Right lobe of liver (tissue), 4 donors: ENCODE data around the gene BPIFB2.

ENCODE experiments used
- POLR2A ChIP-seq: fragments of 450-650 bp; IDR thresholded peaks from one replicate; pipeline ENCODE4 v1.6.1; 2017; ENCODE audit warnings: antibody characterized with exemption, mild to moderate bottlenecking
- TF ChIP-seq, protein P1 (sequence below), 4 donors: fragments of 200-600 bp in 3 of 4; fragments of 450-650 bp in 1 of 4; IDR thresholded peaks; one replicate each; pipeline versions ENCODE4 v1.5.1 to v1.8.0; 2016 to 2022; ENCODE audit warnings: antibody characterized with exemption in 4 of 4, mild to moderate bottlenecking in 2 of 4
- donor health status: DM: no; HTN: no; CAD: no.
- donor health status: DM: no; HTN: no; CAD: no.
- donor health status: DM: no; HTN: yes; CAD: no.

DNA sequence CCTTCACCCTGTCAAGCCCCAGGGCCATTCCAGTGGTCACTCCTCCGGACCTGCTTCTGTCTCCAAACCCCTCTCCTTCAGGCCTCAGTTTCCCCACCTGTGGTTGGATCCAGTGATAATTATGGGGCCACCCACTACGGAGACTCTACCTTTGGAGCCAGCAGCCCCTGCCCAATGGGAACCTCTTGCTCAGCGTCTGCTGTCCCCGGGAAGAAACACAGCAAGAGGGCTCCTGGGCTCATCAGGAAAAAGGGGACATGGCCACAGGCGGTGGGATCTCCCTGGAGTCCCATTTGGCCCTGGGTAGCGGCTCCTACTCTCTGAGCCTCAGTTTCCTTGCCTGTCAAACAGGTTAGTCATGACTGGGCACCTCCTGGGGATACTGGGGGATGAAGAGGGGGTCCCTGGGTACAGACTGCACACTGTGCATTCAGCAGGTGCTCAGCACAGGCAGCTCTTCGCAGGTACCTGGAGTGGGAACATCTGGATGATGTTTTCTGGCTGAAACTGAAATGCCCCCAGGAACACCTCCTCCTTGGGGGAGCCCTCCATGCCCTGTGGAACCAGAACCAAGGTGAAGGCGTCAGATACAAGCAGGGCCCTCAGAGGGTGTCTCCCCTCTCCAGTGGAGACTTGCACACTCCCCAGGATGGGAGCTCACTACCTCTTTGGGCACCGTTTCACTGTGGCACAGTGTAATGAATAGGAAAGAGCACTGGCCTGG, 22.7 kb upstream of the BPIFB2 start:
- no peak for TF ChIP-seq POLR2A
- TF ChIP-seq, protein P1, sequence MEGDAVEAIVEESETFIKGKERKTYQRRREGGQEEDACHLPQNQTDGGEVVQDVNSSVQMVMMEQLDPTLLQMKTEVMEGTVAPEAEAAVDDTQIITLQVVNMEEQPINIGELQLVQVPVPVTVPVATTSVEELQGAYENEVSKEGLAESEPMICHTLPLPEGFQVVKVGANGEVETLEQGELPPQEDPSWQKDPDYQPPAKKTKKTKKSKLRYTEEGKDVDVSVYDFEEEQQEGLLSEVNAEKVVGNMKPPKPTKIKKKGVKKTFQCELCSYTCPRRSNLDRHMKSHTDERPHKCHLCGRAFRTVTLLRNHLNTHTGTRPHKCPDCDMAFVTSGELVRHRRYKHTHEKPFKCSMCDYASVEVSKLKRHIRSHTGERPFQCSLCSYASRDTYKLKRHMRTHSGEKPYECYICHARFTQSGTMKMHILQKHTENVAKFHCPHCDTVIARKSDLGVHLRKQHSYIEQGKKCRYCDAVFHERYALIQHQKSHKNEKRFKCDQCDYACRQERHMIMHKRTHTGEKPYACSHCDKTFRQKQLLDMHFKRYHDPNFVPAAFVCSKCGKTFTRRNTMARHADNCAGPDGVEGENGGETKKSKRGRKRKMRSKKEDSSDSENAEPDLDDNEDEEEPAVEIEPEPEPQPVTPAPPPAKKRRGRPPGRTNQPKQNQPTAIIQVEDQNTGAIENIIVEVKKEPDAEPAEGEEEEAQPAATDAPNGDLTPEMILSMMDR (IDR thresholded peaks at IDR 0.05), result no peak
